T1000 (cell line): ENCODE data around the gene STAT1.

Experiments used
- DNase-seq: peaks from one replicate; lab custom pipeline; 2025; ENCODE audit warnings: mixed read lengths; lab: John Stamatoyannopoulos, UW

STAT1 gene

DNA sequence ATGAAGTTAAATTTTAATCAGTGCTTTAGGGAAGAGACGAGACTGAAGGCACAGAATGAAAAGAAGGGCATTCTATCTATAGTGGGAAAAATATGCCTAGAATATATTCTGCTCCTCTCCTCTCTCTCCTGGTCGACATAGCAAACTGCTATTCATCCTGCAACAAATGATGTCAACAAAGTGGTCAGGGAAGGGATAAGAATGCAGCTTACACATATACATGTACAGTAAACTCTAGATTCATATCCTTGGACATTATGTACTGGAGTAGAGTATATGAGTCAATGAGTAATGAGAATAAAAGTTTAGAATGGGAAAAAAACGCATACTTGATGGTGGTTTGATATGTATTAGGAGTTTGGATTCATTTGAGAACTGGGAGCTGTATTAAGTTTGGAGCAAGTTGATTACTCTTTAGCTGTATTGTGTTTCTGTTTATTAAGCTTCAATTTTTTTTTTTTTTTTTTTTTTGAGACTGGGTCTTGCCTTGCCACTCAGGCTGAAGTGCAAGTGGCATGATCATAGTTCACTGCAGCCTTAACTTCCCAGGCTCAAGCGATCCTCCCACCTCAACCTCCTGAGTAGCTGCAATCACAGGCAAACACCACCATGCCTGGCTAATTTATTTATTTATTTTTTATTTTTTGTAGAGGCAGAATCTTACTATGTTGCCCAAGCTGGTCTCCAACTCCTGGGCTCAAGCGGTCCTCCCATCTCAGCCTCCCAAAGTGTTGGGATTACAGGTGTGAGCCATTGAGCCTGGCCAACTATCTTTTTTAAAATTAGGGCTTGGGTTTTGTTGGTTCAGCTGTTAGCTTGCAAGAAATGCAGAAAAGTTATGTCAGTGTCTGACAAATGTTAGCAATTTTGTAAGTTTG lies 53.8 kb downstream of the STAT1 start:
- DNase-seq: no peak

DNA sequence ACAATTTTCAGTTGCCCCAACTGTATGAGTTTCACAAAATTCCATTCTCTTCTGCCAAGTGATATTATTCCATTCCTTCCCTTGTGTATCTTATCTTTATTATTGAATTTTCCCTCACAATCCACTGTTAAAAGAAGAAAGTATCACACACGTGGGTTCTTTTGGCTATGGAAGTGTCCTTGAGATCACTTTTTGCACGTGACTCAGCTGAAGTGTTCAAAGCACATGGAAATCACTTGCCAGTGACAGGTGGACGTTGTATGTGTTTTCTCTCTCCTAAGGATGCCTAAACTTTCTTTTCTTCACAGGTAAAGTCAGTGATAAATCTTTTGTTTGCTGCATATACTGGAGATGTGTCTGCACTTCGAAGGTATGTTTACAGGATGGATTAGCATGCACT lies 60.7 kb downstream of the STAT1 start:
- DNase-seq: no peak

DNA sequence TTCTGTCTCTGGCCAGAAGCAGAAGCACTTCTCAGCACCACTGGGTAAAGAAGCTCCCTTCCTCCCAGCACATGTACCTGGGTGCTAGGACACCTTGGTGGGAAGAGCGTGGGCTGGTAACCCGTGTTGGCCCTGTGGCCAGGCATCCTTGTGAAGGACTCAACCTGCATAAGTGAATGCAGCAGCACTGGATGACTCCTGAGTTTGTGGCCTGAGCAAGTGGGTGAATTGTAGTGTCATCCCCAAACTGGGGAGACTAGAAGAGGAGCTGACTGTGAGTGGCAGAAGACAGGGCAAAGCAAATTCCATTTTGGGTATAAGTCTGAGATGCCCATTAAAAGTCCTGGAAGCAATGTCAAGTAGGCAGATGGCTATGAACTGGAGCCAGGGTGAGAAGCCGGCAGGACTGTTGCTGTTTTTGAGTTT lies 63.4 kb downstream of the STAT1 start:
- no peak for DNase-seq

DNA sequence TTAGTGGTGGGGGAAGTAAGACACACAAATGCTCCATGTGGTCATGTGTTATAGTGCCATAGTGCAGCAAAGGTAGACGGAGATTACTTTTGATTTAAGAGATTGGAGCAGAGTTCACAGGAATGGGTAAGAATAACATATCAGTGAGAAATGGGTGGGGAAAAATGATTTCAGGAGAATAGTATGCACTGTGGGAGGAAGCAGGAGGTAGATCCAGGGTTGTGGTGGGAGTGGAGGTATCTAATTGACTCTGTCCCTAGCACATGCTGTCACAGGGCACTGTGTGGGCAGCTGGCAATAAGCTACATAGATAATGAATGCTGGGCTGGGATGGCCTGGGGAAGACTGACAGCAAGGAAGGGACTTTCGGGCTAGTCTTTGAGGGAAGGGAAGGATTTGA lies 65.3 kb downstream of the STAT1 start:
- no peak for DNase-seq

DNA sequence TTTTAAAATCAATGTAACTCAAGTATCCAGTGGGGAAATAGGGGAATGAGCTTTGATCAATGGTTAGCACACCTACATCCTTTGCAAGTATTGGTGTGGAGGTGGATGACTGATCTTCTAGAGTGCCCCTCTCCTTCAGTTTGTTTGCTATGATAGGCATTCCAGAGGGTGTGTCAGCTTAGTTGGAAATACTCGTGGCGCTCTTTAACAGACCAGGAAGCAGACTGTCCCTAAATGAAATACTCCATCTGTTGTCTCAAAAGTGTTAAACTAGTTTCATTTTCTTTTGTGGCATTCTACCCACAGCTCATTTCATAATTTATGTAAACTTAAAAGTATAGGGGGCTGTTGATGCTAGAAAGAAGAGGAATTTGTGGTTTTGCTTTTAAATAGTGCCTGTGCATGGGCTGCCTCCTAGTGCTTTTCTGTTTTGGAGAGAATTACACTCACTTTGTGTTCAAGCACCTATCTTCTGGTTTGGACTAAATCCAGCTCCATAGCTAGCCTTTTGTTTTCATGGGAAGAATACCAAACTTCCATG lies 66.2 kb downstream of the STAT1 start:
- DNase-seq: no peak

DNA sequence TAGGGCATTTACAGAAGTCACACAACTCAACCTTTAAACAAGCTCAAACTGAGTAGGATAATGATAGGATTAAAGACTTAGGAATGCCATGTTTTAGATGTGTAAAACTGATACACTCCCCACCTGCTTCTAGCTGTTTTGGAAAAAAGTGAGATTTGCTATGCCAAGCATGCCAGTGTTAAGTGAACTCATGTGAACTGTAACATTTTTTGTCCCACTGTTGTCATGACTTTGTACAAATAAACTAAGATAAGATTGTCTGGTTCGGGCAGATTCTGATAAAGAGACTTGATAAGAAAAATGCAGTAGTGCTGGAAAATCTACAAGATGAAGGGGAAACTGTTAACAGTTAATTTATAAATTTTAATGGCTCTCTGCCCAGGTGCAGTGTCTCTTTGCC lies 66.8 kb downstream of the STAT1 start:
- no peak for DNase-seq

DNA sequence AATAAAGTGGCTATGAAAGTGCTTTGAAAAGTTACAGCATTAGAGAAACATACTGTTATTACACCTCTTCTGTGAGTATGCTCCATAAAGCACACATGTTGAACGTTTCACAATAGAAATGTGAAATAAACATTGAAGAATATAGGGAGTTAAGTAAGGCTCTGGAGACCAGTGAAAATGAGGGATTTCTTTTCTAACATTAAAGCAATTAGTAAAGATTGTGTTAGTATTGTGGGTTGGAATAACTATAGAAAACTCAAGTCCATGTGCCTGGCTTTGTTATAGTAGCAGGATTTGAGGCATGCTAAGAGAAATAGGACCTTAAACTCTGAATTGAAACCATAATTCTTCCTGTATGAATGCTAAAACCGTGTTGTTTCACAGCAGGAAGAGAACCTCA lies 70.3 kb downstream of the STAT1 start:
- DNase-seq: no peak

DNA sequence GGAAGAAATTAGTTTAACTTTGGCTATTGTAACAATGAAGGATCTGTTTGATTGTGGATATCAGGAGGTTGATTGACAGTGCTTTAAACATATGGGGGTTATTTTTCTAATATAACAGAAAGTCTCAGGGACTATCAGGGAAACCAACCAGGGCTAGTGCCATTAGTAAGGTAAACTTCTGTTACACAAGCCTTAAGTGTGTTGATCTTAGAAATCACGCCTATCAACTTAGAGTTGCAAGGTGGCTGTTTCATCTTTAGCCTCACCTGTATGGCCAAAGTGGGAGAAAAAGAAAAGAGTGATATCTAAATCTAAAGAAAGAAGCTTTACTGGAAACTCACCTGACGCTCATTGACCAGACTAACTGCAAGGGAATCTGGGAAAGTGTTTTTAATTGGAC lies 71.3 kb downstream of the STAT1 start:
- no peak for DNase-seq

DNA sequence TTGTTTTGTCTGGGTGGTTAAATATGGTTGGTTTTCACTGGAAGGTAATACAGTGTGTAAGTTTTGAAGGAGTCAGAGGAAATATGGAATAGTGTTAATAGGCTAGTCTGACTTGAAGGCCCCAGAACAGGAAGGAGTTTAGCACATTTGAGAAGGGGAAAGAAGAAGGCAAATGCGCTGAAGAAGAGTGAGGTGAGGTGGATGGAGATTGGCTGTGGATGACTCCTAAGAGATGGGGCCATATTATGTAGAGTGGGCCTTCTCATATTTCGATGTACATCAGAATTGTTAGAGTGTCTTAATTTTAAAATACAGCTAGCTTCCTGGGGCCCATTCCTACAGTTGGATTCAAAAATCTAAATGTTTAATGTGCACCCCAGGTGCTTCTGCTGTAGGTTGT lies 72.4 kb downstream of the STAT1 start:
- no peak for DNase-seq

DNA sequence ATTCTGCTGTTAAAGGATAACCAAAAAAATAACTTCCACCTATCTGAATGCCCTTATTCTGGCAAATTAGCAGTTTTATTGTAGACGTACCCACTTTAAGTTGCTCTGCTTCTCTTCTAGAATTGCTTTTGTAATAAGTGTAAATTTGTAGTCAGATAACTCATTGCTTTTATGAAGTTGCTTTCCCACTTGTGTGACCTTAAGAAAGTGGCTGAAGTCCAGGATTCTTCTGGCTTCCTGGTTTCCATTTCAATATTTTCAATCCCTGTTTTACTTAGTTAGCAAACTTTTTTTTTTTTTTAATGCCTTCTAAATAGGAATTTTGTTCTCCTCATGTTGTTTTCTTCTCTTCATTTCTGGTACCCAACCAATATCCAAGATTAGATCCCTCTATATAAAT lies 73.5 kb downstream of the STAT1 start:
- DNase-seq: no peak

DNA sequence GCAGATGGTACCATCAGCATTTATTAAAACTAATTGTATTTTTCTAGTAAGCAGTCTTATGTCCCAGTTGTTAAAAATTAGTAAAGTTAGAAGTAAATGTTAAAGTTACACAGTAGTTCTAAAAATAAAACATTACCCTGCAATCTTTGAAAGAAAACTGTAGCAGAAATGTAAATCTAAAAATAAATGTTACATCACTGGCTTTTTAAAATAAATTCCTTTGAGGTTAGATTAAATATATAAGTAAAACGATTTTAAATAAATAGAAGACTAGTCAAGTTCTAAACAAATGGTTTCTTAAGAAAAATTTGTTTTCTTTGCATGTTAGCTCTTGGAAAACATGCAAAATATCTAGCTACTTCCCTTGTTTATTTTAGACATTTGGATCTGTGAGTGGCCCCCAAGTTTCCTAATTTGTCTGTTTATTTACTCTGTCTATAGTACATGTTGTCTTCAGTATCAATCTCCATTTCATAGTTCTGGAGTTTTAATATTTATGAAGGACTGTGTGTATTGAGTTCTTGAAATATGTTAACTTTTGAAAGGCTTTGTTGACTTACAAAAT lies 75.1 kb downstream of the STAT1 start:
- no peak for DNase-seq

DNA sequence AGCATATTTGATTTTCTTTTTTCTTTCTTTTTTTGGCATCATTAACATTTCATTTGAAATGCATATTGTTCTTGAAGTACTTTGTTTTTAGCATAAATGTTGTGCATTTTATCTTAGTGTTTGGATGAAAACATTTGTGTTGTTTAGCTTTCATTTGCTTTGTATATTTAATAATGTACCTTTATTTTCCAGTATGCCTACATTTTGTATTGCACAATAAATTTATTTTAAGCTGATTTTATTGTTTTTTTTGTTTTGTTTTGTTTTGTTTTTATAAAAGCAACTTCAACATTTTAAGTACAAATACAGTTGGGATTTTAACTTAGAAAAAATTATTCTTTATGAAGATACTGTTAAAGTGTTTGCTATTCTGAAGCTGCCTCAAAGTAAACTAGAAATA lies 78.9 kb downstream of the STAT1 start:
- DNase-seq: no peak

DNA sequence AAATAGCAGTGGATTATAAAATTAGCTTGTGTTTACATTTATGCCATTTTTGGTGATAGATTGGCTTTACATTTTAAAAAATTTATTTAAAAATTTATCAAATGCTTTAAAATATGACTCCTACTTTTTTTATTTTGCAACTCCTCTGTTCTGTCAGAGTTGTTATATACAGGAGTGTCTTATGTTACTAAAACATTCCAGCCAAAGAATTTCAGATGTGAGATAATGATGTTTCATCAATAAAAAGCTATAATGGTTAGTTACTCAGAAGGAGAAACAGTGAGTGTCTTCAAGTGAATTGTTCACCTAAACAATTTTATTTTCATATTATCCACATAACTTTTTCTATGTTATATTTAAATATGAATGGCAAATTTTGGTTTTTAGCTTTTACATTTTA lies 80.6 kb downstream of the STAT1 start:
- DNase-seq: no peak

DNA sequence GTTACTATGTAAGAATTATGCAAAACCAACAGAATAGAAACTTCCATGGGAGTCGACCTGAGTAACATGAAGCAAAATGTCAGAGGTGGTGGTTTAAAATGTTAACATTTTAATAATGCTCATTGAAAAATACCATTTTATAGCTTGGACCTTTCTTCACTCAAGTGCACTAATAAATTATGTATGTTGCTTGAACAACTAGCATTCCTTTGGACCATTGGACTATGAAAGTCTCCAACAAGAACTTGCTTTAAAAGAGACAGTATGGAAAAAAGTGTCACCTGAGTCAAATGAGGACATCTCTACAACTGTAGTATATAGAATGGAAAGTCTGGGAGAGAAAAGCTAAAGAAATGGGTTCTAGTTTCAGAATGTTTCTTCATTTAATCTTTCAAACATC lies 81.5 kb downstream of the STAT1 start:
- no peak for DNase-seq

DNA sequence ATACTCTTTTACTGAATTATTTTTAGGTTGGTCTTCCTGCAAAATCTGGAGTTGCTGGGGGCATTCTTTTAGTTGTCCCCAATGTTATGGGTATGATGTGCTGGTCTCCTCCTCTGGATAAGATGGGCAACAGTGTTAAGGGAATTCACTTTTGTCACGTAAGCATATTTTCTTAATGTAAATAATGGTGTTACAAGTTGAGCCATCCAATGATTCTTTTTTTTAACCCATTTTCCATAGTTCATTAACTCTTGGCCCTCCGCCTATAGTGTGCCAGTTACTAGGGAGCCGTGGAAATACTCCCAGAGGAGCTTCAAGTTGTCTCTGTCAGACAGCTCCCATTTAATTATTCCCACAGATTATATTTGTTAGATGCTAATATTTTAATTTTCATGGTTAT lies 83.6 kb downstream of the STAT1 start:
- no peak for DNase-seq

DNA sequence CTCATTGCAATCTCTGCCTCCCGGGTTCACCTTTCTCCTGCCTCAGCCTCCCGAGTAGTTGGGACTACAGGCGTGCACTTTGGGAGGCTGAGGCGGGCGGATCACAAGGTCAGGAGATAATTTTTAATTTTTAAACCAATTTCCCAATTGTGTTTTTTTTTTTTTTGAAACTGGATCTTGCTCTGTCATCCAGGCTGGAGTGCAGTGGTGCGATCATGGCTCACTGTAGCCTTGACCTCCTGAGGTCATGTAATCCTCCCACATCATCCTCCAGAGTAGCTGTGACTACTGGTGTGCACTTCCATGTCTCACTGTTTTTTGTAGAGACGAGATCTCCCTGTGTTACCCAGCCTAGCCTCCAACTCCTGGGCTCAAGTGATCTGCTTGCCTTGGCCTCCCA lies 84.1 kb downstream of the STAT1 start:
- DNase-seq: no peak

DNA sequence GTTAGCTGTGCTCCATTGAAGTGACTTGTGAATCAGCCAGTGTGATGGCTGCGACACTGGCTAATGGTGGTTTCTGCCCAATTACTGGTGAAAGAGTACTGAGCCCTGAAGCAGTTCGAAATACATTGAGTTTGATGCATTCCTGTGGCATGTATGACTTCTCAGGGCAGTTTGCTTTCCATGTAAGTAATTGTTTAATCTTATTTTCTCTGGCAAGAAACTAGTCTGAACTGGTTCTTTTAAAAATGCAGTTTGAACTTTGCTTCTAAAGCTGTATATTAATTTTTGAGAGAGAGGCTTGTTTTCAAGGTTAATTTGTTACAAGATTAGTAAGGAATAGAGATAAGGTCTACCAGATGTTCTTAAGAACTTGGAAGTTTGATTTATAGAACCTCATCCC lies 86.7 kb downstream of the STAT1 start:
- no peak for DNase-seq

DNA sequence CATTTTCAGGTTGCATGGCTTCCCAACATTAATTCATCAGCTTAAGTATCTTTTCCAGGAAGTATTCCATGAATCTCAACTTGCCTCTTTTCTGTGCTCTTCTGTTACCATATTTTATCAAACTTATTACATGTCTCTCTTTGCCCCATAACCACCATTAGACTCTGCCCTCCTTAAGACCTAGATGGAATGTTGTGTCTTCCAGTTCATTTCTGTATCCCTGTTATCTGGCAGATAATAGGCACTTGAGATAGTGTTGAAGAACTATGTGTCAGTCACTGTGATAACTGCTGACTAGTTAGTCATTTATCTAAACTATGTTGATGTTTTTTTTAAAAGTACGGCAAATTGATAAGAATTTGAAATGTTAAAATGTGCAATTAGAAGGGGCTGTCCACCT lies 91.6 kb downstream of the STAT1 start:
- DNase-seq: no peak

DNA sequence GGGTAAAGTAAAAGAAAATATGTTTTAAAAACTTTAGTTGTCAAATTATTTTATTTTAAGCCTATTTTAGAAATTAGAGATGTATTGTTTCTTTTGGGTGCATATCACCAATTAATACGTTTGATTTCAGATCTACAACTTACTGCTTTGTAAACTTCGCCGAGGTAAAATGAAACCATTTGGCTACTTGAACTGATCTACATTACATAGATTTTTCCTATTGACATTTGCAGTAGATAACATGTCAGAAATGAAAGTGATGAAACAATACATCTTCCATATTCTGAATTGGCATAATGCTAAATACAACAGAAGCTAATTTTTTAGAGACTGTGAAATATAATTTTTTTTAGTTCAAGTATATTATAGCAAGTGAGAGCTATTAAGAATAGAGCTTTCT lies 93.9 kb downstream of the STAT1 start:
- no peak for DNase-seq
